Fibroblast of pulmonary artery (primary cell): ENCODE data around the gene CCNY.

ENCODE experiments used
- DNase-seq: peaks from one replicate; pipeline ENCODE4 v3.0.0-alpha.2; 2010; ENCODE audit warnings: low read depth
- H3K4me3 ChIP-seq: replicated peaks from 2 replicates; pipeline ENCODE4 v1.5.1; 2011; ENCODE audit warnings: low read depth, mild to moderate bottlenecking, control low read depth, low read length, moderate library complexity
- TF ChIP-seq, protein P1 (sequence below): IDR thresholded peaks from 2 replicates; pipeline ENCODE4 v1.5.1; 2011; ENCODE audit warnings: mild to moderate bottlenecking, control low read depth, low read length, inconsistent platforms; ENCODE audit errors: missing control alignments

CCNY gene

DNA sequence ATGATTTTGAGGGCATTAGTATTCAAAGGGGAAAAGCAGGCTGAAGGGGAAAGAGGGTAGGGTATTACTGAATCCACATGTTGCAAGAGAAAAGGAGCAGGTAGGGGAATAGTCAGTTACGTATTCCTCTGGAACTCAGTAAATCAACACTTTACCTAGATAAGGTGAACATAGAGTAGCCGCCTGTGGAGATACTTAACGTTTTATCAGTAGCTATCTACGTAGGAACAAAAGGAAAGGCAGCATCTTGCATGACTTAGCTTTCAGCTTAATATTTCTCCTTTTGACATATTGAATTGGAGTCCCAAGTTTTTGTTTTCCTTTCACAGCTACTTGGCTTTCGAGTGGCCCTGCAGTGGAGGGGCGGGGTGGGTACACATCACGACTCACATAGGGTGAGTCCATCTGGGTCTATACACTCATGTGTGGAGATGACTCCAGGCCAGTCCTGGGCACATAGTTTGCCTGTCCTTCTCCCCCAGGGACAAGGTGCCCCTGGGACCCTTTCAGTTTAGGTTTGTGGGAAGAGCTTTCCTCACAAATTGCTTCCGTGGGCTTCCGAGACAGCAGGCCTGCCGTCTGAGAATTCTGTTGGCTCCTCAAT, 48.1 kb downstream of the CCNY start:
- no peak overlapping the region for H3K4me3 ChIP-seq
- TF ChIP-seq, protein P1, sequence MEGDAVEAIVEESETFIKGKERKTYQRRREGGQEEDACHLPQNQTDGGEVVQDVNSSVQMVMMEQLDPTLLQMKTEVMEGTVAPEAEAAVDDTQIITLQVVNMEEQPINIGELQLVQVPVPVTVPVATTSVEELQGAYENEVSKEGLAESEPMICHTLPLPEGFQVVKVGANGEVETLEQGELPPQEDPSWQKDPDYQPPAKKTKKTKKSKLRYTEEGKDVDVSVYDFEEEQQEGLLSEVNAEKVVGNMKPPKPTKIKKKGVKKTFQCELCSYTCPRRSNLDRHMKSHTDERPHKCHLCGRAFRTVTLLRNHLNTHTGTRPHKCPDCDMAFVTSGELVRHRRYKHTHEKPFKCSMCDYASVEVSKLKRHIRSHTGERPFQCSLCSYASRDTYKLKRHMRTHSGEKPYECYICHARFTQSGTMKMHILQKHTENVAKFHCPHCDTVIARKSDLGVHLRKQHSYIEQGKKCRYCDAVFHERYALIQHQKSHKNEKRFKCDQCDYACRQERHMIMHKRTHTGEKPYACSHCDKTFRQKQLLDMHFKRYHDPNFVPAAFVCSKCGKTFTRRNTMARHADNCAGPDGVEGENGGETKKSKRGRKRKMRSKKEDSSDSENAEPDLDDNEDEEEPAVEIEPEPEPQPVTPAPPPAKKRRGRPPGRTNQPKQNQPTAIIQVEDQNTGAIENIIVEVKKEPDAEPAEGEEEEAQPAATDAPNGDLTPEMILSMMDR = no peak
- DNase-seq = no peak

DNA sequence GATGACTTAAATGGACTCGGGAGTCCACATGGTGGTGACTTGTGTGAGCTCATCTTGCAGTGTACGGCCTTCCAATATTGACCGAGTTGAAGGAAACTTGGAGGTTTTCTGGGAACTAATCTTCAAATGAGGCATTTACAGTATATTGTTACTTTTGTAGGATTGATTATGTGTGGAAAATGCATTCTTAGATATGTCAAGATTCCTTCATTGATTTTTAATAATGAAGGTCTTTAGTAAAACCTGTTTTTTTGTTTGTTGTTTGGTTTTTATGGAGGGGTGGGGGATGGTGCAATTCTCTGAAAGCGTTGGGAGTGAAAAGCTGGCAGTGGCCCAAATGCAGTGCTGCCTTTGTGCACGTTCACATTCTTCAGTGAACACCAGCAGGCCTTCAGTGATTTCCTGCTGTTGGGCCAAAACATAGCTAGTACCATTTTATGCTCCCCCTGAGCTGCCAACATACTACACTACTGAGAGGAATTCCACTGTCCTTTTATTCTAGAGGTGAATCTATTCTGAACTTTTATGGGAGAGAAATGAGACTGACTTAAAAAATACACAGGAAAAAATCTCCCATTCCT, 50.4 kb downstream of the CCNY start:
- TF ChIP-seq, protein P1 = no peak
- H3K4me3 ChIP-seq = no peak overlapping the region
- peak; percentile 82 for DNase-seq

DNA sequence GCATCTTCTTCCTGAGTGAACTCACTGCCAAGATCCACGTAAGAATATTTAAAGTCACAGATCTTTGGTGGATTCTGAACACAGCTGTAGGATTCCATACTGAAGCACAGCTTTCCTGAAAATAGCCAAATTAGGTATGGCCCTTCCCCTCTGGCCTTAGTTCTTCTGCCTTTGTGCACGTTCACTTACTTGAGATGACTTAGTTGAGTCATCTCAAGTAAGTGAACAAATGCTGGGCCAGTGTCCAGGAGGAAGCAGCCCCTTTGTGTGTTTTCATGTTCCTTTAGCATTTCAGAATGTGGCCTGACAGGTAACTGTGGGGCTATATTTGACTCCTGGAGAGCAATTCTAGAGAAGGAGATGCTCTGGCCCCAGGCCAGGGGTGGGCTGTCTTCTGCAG, 51.5 kb downstream of the CCNY start:
- no peak overlapping the region for H3K4me3 ChIP-seq
- TF ChIP-seq, protein P1 = no peak
- DNase-seq = peak; percentile 88

DNA sequence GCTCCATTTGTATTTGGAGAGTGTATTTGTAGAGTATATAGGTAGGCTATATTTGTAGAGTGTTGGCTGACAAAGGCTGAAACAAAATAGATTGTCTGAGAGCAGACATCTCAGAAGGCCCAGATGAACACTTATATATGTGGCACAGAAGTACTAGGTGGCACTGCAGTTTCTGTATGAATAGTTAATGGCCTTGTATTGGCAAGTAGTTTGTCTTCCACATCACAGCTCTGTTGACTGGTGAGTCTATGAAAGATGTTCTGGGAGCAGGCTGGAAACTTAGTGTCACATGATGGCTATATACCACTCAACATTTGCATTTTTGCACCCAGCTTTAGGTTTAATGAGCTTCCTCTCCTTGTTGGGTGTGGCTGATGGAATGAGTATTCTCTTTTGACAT, 51.9 kb downstream of the CCNY start:
- no peak overlapping the region for H3K4me3 ChIP-seq
- TF ChIP-seq, protein P1 = no peak
- DNase-seq = no peak

DNA sequence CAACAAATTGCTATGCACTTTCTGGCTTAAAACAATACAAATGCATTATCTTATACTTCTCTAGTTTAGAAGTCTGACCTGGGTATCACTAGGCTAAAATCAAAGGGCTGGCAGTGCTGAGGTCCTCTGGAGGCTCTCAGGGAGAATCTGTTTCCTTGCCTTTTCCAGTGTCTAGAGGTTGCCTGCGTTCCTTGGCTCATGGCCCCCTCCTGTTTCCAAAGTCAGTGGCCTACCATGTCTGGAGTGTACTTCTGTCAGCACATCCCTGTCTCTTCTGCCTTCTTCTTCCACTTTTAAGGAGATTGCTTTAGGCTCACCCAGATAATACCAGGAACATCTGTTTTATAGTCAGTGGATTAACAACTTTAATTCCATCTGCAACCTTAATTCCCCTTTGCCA, 52.4 kb downstream of the CCNY start:
- no peak for DNase-seq
- H3K4me3 ChIP-seq = no peak overlapping the region
- TF ChIP-seq, protein P1 = no peak

DNA sequence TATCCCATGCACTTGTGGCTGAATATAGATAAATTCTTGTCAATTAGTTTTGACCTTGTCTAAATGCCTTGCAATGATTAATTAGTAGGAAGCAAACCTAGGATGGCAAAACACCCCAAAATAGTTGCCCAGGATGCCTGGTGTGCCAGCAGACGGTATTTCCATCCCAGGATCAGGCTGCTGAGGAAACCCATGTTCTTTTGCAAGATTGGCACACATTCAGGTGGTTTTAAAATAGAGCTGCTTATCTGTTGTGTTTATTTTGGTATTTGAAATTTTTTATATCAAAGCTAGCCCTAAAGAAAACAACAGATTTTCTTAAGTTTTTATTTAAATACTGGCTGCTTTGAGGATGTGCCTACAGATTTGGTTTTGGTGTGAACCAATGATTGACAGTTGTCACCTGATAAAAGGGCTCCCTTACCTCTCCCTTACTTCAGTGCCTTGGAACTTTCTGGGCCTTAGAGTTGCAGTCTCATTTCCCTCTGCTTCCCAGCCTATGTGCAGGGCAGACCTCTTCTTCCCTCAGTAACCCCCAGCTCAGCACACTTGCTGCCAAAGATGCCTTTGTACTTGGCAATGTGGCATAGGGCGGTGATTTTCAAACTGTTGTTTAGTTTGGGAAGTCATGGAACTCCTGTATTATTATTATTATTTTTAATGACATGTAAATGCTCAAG, 54.0 kb downstream of the CCNY start:
- DNase-seq = no peak
- TF ChIP-seq, protein P1 = no peak
- H3K4me3 ChIP-seq = no peak overlapping the region

DNA sequence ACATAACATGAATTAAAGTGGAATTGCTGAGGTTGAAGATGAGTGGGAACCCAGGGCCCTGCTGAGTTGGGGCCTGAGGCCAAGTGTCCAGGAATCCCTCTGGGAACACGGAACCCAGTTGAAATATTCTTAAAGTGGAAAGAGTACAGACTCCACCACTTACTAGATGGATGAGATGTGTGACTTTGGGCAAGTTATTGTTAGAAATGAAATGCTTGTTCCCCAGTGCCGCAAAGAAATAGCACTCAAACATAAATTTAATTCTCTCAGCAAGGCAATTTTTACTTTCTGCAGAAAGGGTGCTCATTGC, 54.5 kb downstream of the CCNY start:
- no peak for DNase-seq
- TF ChIP-seq, protein P1 = no peak

More for the DNA sequence above, 54.5 kb downstream of the CCNY start:
- no peak overlapping the region for H3K4me3 ChIP-seq
